Measurements from ENCODE around the gene NPAS3. TPM values are rescaled to one million over a fixed set of nuclear protein-coding genes. Genes with fewer than 3 reads are reported as not detected.

Gene NPAS3
- total RNA-seq, 1 donor from 2014 or later: 4.9 TPM

GRCh38 chr14:33573301-33573880, 634.7 kb downstream of the NPAS3 start:
- intact Hi-C loops (cut with DNase I): no loop called here
- no peak for DNase-seq (ENCODE audit: low spot score)

DNA sequence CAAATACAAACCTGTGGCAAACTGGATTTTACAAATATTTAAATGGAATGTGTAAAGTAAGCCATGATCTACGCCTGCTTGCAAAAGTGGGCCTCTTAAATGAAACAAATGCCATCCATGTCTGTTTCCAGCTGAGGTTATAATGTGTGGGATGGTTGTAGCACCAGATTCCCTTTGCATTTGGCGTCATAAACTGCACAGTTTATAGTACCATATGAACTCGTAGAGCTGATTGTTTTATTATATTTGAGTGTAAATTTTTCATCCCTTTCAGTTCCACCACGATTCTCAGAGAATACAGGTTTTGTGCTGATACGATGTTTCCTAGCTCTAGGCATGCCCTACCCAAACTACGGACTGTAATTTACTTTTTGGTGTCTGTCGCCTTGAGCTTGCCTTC, 637.3 kb downstream of the NPAS3 start:
- DNase-seq (ENCODE audit: low spot score): no peak
- intact Hi-C loops (cut with DNase I): no loop called here

GRCh38 chr14:33578461-33579216, 640.0 kb downstream of the NPAS3 start:
- intact Hi-C loops (cut with DNase I): no loop called here
- DNase-seq (ENCODE audit: low spot score): no peak

GRCh38 chr14:33580231-33580749, 641.6 kb downstream of the NPAS3 start:
- DNase-seq (ENCODE audit: low spot score): no peak
- intact Hi-C loops (cut with DNase I): no loop called here

- intact Hi-C loops (cut with DNase I): no loop called here
- DNase-seq (ENCODE audit: low spot score): no peak
Observed at GRCh38 chr14:33580841-33581240, 642.2 kb downstream of the NPAS3 start.

DNA sequence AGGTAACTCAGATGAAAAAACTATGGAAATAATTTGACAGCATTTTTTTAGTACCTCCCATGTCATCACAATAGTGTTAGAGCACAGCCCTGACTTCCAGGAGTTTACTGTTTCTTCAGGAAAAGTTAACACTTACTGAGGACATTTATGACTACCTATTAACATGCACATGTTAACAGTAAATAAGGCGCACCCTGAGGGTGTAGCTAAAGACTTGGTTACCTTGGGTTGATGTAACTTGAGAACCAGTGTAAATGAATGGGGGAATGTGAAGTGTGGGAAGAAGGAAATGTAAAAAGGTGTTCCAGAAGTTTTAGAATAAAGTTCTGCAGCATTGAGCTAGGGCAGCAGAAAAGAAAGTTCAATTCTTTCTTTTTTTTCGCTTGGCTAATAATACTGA, 646.0 kb downstream of the NPAS3 start:
- intact Hi-C loops (cut with DNase I): no loop called here

DNA sequence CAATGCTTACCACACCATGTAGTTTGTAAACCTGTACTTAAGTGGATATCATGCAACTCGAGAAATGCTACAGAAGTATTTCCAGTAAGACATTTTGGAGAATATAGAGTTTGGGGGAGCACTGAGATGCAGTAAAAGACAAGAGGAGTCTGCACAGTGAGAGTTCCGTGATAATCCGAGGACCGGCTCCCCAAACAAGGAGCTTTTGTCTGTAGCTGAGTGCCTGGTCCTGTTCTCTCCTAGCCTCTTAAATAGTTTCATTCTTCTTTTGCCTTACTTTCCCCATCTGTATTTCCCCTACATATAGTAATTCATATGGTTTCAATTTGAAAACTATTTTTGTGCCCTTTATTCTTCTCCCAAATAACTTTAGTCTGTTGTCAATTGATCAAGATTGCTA, 648.1 kb downstream of the NPAS3 start:
- no peak for DNase-seq (ENCODE audit: low spot score)
- intact Hi-C loops (cut with DNase I): no loop called here

More for the DNA sequence above, 646.0 kb downstream of the NPAS3 start:
- no peak for DNase-seq (ENCODE audit: low spot score)

DNA sequence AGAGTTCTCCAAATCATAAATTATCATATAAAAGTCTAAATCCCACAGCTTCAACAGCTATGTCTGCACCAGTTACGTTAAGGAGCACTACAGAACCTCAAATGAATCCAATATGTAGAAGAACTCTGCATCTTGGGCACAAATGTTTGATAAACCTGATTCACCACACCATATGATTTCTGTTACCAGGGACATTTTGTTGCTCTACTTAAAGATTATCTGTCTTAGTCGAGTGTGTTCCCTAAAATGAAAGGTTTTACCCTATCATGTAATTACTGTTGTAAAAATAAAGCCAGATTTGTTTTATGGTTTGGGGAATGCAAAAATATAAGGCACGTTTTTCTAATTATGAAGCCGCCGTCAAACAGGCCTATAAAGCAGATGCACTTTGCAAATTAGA, 649.1 kb downstream of the NPAS3 start:
- no peak for DNase-seq (ENCODE audit: low spot score)
- intact Hi-C loops (cut with DNase I): no loop called here

DNA sequence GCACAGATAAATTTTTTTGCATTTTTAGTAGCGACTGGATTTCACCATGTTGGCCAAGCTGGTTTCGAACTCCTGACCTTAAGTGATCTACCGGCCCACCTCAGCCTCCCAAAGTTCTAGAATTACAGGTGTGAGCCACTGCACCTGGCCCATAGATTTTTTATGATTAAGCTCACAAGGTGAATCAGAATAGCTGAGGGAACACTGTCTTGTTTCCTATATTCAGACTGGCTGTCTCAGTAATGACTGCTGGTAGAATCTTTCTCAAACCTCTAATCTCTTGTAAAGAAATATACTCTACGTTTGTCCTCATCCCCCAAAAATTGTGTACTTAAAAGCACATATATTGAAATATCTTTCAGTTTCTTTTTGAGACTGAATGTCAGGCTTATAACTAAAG, 650.1 kb downstream of the NPAS3 start:
- intact Hi-C loops (cut with DNase I): no loop called here
- no peak for DNase-seq (ENCODE audit: low spot score)

DNA sequence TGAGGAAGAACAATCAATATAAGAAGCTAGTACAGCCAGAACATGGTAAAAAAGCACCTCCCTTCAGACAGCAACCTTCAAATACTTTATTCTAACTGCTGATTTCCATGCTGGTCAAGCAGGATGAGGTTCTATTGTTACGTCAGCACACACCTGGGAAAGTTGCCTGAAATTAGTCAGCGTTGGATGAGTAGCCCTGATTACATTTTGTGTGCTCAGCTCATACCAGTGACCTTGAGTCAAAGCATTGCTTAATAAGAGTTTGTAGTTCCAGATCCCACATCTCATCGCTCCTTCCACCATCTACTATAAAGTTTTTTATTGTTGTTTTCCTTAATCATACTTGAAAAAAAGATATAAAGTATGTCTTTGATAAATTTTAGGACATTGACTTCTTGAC, 650.7 kb downstream of the NPAS3 start:
- intact Hi-C loops (cut with DNase I): no loop called here
- DNase-seq (ENCODE audit: low spot score): no peak

DNA sequence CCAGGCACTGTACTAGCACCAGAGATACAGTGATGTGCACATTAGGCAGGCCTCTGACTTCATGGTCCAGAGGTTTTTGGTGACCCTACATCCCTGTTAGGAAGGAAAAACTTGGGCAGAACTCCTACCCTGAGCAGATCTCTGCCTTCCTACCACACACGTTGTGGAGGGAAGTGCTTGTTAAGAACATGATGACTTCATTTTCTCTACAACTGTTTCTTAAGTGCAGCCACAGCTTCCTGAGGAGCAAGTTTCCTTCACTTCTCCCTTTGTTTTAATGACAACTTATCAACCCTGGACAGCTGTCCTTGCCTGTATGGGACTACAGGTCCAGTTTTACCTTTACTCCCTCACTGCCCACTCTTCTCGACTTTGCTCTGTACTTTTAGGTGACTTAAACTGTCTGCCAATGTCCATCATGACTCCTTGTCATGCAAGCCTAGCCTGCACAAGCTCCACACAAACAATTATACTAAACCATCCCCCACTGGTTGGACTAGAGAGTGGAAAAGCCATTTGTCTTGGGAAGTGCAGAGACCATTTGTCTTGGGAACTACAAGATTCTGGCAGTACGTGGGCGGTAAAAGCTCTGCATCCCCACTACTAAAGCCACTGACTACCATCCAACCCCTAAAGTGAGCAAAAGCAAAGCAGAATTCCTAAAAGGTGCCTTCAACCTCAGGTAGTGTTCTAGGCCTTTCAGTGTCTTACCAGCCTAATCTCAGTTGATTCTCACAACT, 652.4 kb downstream of the NPAS3 start:
- no peak for DNase-seq (ENCODE audit: low spot score)
- intact Hi-C loops (cut with DNase I): no loop called here

DNA sequence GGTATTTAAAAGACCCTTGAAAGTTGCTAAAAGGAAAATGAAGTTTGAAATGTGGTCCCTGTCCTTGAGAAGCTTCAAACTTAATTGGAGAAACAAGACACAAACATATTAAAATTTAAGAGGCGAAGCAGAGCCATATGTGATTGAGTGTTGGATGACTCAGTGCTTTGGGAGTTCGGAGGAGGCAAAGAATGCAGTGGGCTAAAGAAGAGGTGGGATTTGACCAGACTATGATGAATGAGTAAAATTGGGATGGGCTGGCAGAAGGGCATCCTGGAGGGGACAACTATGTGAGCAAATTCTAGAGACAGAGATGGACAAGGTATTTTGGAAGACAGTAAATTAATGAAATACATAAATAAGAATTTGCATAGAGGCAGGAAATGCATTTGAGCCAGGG, 653.6 kb downstream of the NPAS3 start:
- no peak for DNase-seq (ENCODE audit: low spot score)
- intact Hi-C loops (cut with DNase I): no loop called here

DNA sequence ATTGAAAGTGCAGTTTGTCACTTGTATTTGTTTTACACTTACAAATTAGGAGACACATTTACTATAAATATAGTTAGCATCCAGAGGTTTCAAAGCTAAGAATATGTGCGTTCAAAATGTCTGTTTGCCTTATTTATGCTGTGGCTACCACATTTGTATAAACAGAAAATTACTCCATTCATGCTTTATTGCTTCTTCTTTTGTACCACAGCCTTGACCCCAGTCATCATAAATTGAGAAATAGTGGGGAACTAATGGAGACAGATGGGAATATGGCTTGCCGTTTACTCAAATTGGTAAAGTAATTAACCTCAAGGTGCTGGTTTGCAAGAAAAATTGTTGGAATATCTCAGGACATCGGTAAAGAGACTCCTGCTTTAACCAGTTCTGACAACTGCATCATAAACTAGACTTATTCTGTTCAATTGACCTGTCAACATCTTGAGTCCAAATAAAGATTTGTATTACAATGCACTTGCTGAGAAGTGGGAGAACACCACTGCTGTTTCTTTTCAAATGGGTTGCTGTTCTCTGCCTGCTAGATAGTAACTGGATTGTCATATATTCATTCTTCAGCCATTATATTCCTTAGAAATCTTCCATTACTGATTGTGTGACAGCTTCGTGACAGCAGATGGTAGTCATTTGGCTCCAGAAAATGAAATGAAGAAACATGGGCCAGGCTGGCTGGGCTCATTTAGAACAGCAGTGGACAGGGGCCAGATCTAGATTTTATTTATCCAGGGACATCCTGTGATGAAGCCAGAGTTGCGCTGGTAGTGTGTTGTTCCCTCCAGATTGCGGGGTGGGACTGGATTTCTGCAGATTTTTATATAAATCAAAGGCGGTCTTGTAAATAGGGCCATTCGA, 657.8 kb downstream of the NPAS3 start:
- DNase-seq (ENCODE audit: low spot score): no peak
- intact Hi-C loops (cut with DNase I): no loop called here

DNA sequence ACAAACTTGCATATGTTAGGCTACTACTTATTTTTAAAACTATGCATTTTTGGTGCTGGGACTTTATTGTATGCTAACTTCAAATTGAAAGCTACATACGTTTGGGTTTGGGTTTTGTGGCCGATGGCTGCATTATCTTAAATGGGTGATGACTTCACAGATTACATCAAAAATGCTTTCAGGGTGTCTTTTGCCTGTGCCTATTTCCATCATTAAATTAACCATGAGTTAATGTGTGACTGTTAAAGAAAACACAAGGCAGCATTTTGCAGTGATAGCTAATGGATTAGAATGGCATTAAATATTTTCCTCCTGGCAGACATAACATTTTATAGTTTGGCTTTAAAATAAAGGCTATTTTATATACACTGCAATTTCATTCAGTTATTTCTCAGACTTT, 659.9 kb downstream of the NPAS3 start:
- intact Hi-C loops (cut with DNase I): no loop called here

GRCh38 chr14:33602396-33602795, 663.7 kb downstream of the NPAS3 start:
- intact Hi-C loops (cut with DNase I): no loop called here
- DNase-seq (ENCODE audit: low spot score): no peak

More for the DNA sequence above, 659.9 kb downstream of the NPAS3 start:
- DNase-seq (ENCODE audit: low spot score): no peak

GRCh38 chr14:33606591-33606990, 667.9 kb downstream of the NPAS3 start:
- intact Hi-C loops (cut with DNase I): no loop called here
- no peak for DNase-seq (ENCODE audit: low spot score)

- intact Hi-C loops (cut with DNase I): no loop called here
- no peak for DNase-seq (ENCODE audit: low spot score)
Observed at GRCh38 chr14:33609582-33609981, 670.9 kb downstream of the NPAS3 start.

- intact Hi-C loops (cut with DNase I): no loop called here
Observed at GRCh38 chr14:33610121-33610520, 671.4 kb downstream of the NPAS3 start.

GRCh38 chr14:33611405-33612196, 672.9 kb downstream of the NPAS3 start:
- intact Hi-C loops (cut with DNase I): no loop called here
- DNase-seq (ENCODE audit: low spot score): no peak

More at GRCh38 chr14:33610121-33610520, 671.4 kb downstream of the NPAS3 start:
- no peak for DNase-seq (ENCODE audit: low spot score)
